T-helper 2 cell (primary cell): ENCODE results near the gene TMF1.
A peak's percentile ranks its signal among the peaks of the same experiment; 100 is the strongest.

Experiments used
- DNase-seq, 5 experiments: peaks; one replicate each; pipeline versions ENCODE4 v3.0.0 to v3.0.0-alpha.2; 2012 to 2022

Gene TMF1

DNA sequence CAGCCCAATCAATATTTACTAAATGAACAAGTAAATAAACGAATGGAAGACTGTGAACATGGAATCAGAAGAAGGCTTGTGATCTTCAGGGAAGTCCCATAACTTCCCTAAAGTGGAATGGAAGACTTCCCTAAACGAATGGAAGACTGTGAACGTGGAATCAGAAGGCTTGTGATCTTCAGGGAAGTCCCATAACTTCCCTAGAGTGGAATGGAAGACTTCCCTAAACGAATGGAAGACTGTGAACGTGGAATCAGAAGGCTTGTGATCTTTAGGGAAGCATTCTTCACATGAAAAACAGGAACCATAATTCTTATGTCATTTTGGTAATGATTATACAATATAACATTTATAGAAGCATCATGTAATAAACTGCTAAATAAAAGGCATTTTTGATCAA lies 77.4 kb downstream of the TMF1 start:
- no peak for DNase-seq

DNA sequence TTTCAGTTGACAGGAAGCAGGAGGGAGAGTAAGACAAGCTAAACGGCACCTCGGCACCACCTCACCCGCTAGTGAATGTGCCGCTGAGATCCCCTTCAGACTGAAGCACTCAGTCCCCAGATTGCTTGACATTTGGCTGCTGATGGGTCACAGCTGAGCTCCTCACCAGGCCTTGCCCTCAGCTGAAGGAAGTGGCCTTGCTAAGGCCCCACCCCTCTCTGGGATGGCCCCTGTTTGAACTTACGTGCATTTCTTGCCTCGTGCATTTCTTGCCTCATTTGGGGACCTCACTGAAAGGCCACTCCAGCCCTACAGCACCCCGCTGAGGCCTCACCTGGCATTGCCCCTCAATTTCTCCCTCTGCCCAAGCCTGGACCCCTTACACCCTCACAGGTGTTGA lies 78.5 kb downstream of the TMF1 start:
- DNase-seq, result no peak

- peak in 1 of 5 experiments; percentile 54 for DNase-seq
Measured at GRCh38 chr3:68972358-68972979, 79.7 kb downstream of the TMF1 start.
